Endothelial cell of umbilical vein (primary cell): ENCODE results near the gene LRRFIP2. TPM values are rescaled to one million over a fixed set of nuclear protein-coding genes. Genes with fewer than 3 reads are reported as not detected.

Experiments
- BruUV-seq: library from RNA; stranded (reverse); fragments of 400-500 nt; replicated peaks from 2 replicates; lab custom pipeline; 2021; lab: Mats Ljungman, UMichigan
- CTCF ChIA-PET: fragments of 300-600, 350-600 bp; sonication (Branson Sonifier 250); formaldehyde crosslinking; loops from one replicate; lab custom pipeline; 2021; ENCODE audit warnings: antibody characterized with exemption, inconsistent platforms; lab: Charles Lee
- POLR2A ChIA-PET: fragments of 300-600, 350-600 bp; sonication (Branson Sonifier 250); formaldehyde crosslinking; loops from one replicate; lab custom pipeline; 2021; ENCODE audit warnings: antibody characterized with exemption, inconsistent platforms; lab: Charles Lee
- DNase-seq: peaks from one replicate; pipeline ENCODE4 v3.0.0-alpha.2; 2011; ENCODE audit warnings: low read depth, low spot score
- FAIRE-seq: peaks from 2 replicates; lab custom pipeline; 2011; peaks lifted over from hg19 to GRCh38; lab: Jason Lieb, UNC
- H2AFZ ChIP-seq: 2 replicates; pipeline ENCODE4 v1.6.0; 2012; ENCODE audit warnings: low read depth, low read length, control low read depth, inconsistent platforms
- H3K27ac ChIP-seq: 2 replicates; pipeline ENCODE4 v1.5.1; 2011; ENCODE audit warnings: low read depth, mild to moderate bottlenecking, control low read depth, low read length, moderate library complexity; ENCODE audit not compliant: insufficient read depth
- H3K27me3 ChIP-seq, 2 experiments: 2 replicates each; pipeline versions ENCODE4 v1.6.0 to v1.6.1; 2011; ENCODE audit warnings: low read length in 2 of 2, mixed read lengths in 1 of 2; ENCODE audit not compliant: control insufficient read depth in 2 of 2, insufficient read depth in 2 of 2
- H3K36me3 ChIP-seq, 2 experiments: 2 replicates in 1 of 2; 3 replicates in 1 of 2; pipeline ENCODE4 v1.5.1; 2011; ENCODE audit warnings: low read length in 2 of 2, mild to moderate bottlenecking in 1 of 2, moderate library complexity in 1 of 2; ENCODE audit not compliant: control insufficient read depth in 2 of 2, insufficient read depth in 2 of 2; ENCODE audit errors: extremely low read depth in 1 of 2
- H3K4me1 ChIP-seq: 3 replicates; pipeline ENCODE4 v1.5.1; 2011; ENCODE audit warnings: mild to moderate bottlenecking, low read length; ENCODE audit not compliant: control insufficient read depth, insufficient read depth; ENCODE audit errors: extremely low read depth
- H3K4me2 ChIP-seq: 2 replicates; pipeline ENCODE4 v1.6.1; 2011; ENCODE audit warnings: low read length, control low read depth, mixed read lengths; ENCODE audit not compliant: insufficient read depth
- H3K4me3 ChIP-seq, 3 experiments: fragments of 200-600 bp in 1 of 3; sonication (generic), shearing (Covaris generic) in 1 of 3; replicated peaks in 1 of 3; 2 replicates each; pipeline ENCODE4 v1.5.1; 2011 to 2016; ENCODE audit warnings: control low read depth in 3 of 3, low read length in 3 of 3, mild to moderate bottlenecking in 2 of 3, inconsistent platforms in 1 of 3, low read depth in 1 of 3, moderate library complexity in 1 of 3; ENCODE audit not compliant: insufficient read depth in 1 of 3
- H3K79me2 ChIP-seq: 2 replicates; pipeline ENCODE4 v1.6.0; 2012; ENCODE audit warnings: low read length, inconsistent platforms; ENCODE audit not compliant: control insufficient read depth, insufficient read depth
- H3K9ac ChIP-seq: replicated peaks from 2 replicates; pipeline ENCODE3; 2011; ENCODE audit warnings: low read length, control low read depth; ENCODE audit not compliant: insufficient read depth; ENCODE audit errors: extremely low read depth
- H3K9me1 ChIP-seq: replicated peaks from 3 replicates; pipeline ENCODE4 v1.6.0; 2011; ENCODE audit warnings: mild to moderate bottlenecking, low read length; ENCODE audit not compliant: control insufficient read depth, insufficient read depth; ENCODE audit errors: extremely low read depth
- H3K9me3 ChIP-seq: replicated peaks from 2 replicates; pipeline ENCODE4 v1.5.1; 2012; ENCODE audit warnings: low read length, inconsistent platforms; ENCODE audit not compliant: control insufficient read depth, insufficient read depth
- H4K20me1 ChIP-seq: replicated peaks from 2 replicates; pipeline ENCODE3; 2011; ENCODE audit warnings: mild to moderate bottlenecking, low read length; ENCODE audit not compliant: control insufficient read depth, insufficient read depth; ENCODE audit errors: extremely low read depth
- EZH2 ChIP-seq: IDR thresholded peaks from 2 replicates; pipeline ENCODE4 v1.6.1; 2012; ENCODE audit warnings: borderline replicate concordance, low read depth, mild to moderate bottlenecking, moderate library complexity, low read length, inconsistent platforms; ENCODE audit not compliant: severe bottlenecking
- FOS ChIP-seq: IDR thresholded peaks from 2 replicates; pipeline ENCODE4 v1.6.1; 2011; ENCODE audit warnings: mild to moderate bottlenecking, low read length, moderate library complexity, borderline replicate concordance; ENCODE audit not compliant: insufficient read depth
- GATA2 ChIP-seq: IDR thresholded peaks from 2 replicates; pipeline ENCODE4 v1.7.0; 2011; ENCODE audit warnings: low read depth, mild to moderate bottlenecking, moderate library complexity, mixed read lengths, low read length; ENCODE audit not compliant: insufficient read length, insufficient read depth
- JUN ChIP-seq: IDR thresholded peaks from 2 replicates; pipeline ENCODE4 v1.6.1; 2011; ENCODE audit warnings: borderline replicate concordance, low read depth; ENCODE audit not compliant: insufficient read length, insufficient read depth
- MYC ChIP-seq: IDR thresholded peaks from one replicate; pipeline ENCODE4 v1.6.1; 2011; ENCODE audit warnings: mild to moderate bottlenecking, low read depth, low read length
- POLR2A ChIP-seq: IDR thresholded peaks from 2 replicates; pipeline ENCODE4 v1.6.1; 2012; ENCODE audit warnings: low read depth, mild to moderate bottlenecking, control low read depth, low read length
- POLR2AphosphoS5 ChIP-seq: IDR thresholded peaks from 2 replicates; pipeline ENCODE4 v1.6.1; 2012; ENCODE audit warnings: low read depth, mild to moderate bottlenecking, control low read depth, low read length, moderate library complexity; ENCODE audit not compliant: insufficient read depth
- dilution Hi-C: fragments of 300-500 bp; cut with MboI; formaldehyde crosslinking; loops from one replicate; pipeline ENCODE4 v1.15.0; 2019; ENCODE audit warnings: low sequenced_read_pairs; ENCODE audit not compliant: extremely low pct_ligation_motif_present
- intact Hi-C: fragments of 100-400 bp; cut with micrococcal nuclease; formaldehyde crosslinking; loops from one replicate; pipeline ENCODE4 v1.10.0; 2022
- polyA plus RNA-seq, 4 experiments: library from polyadenylated mRNA; depleted of rRNA in 3 of 4; stranded (reverse) in 3 of 4; unstranded in 1 of 4; fragments of >200 nt; gene quantifications; 2 replicates each; pipeline versions ENCODE4 v1.2.1 to v1.2.3, GENCODE V29; 2011 to 2012; ENCODE audit warnings: missing spikeins in 1 of 4
- total RNA-seq: library from RNA; stranded (reverse); gene quantifications from 2 replicates; pipeline ENCODE4 v1.2.3, GENCODE V29; 2021
- TF ChIP-seq, protein P1 (sequence below): IDR thresholded peaks from 2 replicates; pipeline ENCODE4 v1.6.1; 2011; ENCODE audit not compliant: insufficient read depth, insufficient read length
- TF ChIP-seq, protein P2 (sequence below), 2 donors: IDR thresholded peaks; 1 replicate in 1 of 2; 2 replicates in 1 of 2; pipeline ENCODE4 v1.5.1; 2011; ENCODE audit warnings: low read length in 2 of 2, mild to moderate bottlenecking in 2 of 2, moderate library complexity in 2 of 2, control low read depth in 1 of 2, inconsistent platforms in 1 of 2, low read depth in 1 of 2; ENCODE audit not compliant: insufficient read depth in 1 of 2; ENCODE audit errors: extremely low read depth in 1 of 2

LRRFIP2 gene
- total and polyA plus RNA-seq, 2 donors (not counting 3 experiments of a cell fraction or from before 2014, with no cell fraction given): 20.8 to 78.9 TPM

DNA sequence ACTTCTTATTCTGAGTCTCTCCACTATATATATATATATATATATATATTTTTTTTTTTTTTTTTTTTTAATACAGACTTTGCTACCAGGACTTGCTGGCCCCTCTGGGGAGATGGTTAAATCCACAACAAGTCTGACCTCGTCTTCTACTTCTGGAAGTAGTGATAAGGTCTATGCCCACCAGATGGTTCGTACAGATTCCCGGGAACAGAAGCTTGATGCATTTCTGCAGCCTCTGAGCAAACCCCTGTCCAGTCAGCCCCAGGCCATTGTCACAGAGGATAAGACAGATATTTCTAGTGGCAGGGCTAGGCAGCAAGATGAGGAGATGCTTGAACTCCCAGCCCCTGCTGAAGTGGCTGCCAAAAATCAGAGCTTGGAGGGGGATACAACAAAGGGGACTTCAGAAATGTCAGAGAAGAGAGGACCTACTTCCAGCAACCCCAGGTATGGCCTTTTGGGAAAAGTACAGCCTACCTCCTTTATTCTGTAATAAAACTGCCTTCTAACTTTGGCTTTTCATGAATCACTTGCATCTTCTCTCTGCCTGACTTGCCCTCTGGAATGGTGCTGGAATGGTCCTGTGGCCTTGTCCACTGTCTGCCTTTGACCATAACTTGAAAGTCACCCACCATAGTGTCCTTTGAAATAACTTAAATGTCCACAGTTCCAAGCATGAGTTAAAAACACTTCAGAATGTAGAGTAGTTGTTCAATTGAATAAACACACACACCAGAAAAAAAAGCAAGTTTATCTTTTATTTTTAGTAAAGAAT lies 148.6 kb downstream of the LRRFIP2 start:
- dilution Hi-C loops: no loop called here

More for the DNA sequence above, 148.6 kb downstream of the LRRFIP2 start:
- Histone ChIP-seq H3K4me1 (no peaks in the 10 kb centered on the region), H3K4me3 (no peak overlapping the region), H3K9me3 (no peaks in the 10 kb centered on the region), H3K36me3 (peaks cover 13 to 15% of the 10 kb centered on the region in 2 experiments), H3K9ac (no peak overlapping the region), H3K27ac (no peak overlapping the region), H2AFZ (no peak overlapping the region), H3K9me1 (no peaks in the 10 kb centered on the region), H3K79me2 (no peaks in the 10 kb centered on the region), H3K4me2 (no peak overlapping the region), H3K27me3 (no peaks in the 10 kb centered on the region), H4K20me1 (no peaks in the 10 kb centered on the region)
- DNase-seq: no peak
- FAIRE-seq: peak; percentile 37
- no TSS peak for BruUV-seq
- intact Hi-C loops: no loop called here
- TF ChIP-seq, protein P1, sequence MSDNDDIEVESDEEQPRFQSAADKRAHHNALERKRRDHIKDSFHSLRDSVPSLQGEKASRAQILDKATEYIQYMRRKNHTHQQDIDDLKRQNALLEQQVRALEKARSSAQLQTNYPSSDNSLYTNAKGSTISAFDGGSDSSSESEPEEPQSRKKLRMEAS: no peak
- TF ChIP-seq GATA2 (no peak), MYC (no peak), FOS (no peak), EZH2 (no peak), POLR2AphosphoS5 (no peak), JUN (no peak), POLR2A (no peak)
- TF ChIP-seq, protein P2, sequence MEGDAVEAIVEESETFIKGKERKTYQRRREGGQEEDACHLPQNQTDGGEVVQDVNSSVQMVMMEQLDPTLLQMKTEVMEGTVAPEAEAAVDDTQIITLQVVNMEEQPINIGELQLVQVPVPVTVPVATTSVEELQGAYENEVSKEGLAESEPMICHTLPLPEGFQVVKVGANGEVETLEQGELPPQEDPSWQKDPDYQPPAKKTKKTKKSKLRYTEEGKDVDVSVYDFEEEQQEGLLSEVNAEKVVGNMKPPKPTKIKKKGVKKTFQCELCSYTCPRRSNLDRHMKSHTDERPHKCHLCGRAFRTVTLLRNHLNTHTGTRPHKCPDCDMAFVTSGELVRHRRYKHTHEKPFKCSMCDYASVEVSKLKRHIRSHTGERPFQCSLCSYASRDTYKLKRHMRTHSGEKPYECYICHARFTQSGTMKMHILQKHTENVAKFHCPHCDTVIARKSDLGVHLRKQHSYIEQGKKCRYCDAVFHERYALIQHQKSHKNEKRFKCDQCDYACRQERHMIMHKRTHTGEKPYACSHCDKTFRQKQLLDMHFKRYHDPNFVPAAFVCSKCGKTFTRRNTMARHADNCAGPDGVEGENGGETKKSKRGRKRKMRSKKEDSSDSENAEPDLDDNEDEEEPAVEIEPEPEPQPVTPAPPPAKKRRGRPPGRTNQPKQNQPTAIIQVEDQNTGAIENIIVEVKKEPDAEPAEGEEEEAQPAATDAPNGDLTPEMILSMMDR (IDR thresholded peaks at IDR 0.05; ENCODE audit: extremely low read depth in 1 of 2, insufficient read depth in 1 of 2, low read depth in 1 of 2, low read length in 2 of 2): no peak
- ChIA-PET CTCF (interaction anchor here (1.1 to 7.6 kb wide), 9 partner anchors 8 to 229 kb away, joined by 3 to 141 read pairs (median 6); no protein-coding TSS in a partner anchor), POLR2A (interaction anchor here (0.7 kb wide), 1 partner anchor 40 kb away, joined by 3 read pairs; no protein-coding TSS in a partner anchor)
